NCI-H510A treated with DMSO at 0.1 percent for 48 hours (cell line): ENCODE measurements around the gene C9orf50.
"Not testable (repeated sequence)": the region's sequence is repeated elsewhere in the genome, so short reads cannot be mapped to it uniquely, and the experiment has no call there.

Source experiments
- DNase-seq: peaks from one replicate; lab custom pipeline; 2025; lab: John Stamatoyannopoulos, UW

C9orf50 gene

DNA sequence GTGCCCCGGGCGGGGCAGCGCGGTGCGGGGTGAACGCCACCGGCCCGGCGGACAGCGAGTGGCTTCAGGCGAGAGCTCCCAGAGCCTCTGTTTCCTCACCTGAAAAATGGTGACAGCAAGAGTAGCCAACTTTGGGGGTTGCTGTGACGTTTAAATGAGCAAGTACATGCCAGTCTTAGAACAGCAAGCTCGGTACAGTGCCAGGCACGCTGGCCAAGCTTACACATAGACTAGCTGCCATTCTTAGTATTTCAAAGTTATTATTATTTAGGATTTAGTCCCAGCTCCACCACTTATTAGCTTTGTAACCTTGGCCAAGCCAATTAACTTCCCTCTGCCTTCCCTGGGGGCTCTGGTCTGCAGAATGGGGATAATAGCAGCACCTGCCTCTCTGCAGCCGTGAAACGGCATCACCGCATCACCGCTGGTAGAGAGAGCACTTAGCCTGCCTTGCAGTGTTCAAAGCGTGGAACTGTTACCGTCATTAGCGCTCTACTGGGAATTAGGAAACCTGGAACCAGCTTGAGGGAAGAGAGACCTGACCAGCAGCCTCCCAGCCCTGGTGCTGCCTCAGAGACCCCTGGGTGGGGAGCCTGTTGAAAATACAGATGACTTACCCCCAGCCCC, at the start of gene C9orf50:
Gene C9orf50 (minus strand): TSS at position 433 of the 627 bp plus-strand sequence. CDS start 527 bp downstream, outside the sequence.
- DNase-seq, result no peak

DNA sequence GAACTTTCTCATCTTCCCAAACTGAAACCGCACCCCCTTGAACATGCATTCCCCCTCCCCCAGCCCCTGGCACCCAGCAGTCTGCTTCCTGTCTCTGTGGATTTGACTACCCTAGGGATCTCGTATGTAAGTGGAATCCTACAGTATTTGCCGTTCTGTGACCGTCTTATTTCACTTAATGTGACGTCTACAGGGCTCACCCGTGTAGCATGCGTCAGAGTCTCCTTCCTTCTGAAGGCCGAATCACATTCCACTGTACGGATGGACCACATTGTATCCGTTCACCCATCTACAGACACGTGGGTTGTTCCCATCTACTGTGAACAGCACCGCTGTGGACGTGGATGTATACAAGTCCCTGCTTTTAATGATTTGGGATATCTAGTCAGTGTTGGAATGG, 49.0 kb upstream of the C9orf50 start:
- no peak for DNase-seq

GRCh38 chr9:129669141-129669718, 48.3 kb upstream of the C9orf50 start:
- DNase-seq, result no peak

DNA sequence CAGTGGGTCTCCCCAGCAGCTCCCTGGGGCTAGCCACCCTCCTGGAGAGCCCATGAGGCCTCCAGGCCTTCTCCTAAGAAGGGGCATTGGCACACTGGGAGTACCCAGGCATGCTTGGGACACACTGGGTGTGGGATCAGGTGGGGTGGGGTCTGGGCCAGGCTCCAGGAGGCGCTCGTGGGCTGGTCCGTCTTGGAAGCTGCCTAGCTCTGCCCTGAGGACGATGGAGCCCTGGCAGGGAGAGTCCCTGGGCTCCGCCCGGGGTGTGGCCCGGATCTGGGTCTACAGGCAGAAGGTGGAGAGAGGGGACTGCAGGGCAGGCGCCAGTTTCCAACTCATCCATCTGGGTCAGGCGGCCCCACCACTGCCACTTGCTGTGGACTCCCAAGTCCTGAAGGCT, 46.9 kb upstream of the C9orf50 start:
- no peak for DNase-seq

DNA sequence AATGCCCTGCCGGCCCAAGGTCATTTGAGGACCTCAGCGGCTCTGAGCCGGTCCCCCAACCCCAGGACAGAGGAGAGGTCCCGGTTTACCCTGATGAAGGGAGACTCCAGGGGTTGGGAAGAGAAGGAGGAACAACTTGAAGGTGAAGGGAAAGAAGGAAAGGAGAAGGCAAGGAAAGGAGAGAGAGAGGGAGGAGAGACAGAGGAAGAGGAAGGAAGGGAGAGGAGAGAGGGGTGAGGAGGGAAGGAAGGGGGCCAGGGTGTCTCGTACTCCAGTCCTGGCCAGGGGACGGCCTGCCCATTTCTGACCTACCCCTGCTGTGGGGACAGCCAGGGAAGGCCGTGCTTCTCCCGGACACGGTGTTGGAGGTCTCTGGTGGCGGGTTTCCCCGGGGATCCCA, 46.5 kb upstream of the C9orf50 start:
- DNase-seq, result no peak

GRCh38 chr9:129666575-129666974, 45.7 kb upstream of the C9orf50 start:
- DNase-seq, result no peak

- no peak for DNase-seq
Measured at GRCh38 chr9:129665814-129666520, 45.1 kb upstream of the C9orf50 start.

GRCh38 chr9:129665389-129665775, 44.5 kb upstream of the C9orf50 start, which contains the start of gene PRRX2:
PRRX2 (plus strand) TSS chr9:129665647; CDS start chr9:129665868, 221 bp downstream.
- no peak for DNase-seq

DNA sequence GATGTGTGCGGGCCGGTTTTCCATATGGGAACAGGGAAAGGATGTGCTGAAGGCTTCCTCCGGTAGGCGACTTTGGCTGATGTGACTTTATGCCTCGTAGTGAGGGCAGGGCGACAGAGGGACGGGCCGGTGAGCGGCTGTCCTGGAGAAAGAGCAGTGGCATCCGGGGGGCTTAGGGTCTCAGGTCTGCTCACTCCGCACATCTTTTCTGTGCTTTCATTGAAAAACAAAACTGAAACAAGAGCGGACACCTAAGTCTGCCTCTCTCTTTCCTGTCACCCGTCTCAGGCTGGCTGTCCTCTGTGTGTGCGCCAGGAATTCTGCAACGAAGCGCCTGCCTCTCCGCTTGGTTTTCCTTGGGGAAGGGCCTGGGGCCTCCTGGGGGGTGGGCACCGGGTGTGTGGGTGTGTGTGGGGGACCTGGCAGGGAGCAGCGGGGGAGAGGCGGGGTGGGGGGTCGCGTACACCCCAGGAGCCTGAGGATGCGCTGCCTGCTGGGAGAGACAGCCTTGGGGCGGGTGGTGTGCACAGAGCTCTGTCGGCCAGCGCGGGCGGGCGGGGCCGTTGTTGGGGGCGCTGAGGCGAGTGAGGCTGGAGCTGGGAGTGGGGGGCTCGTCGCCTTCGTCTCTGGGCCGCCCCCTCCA, 44.0 kb upstream of the C9orf50 start:
- no peak for DNase-seq

DNA sequence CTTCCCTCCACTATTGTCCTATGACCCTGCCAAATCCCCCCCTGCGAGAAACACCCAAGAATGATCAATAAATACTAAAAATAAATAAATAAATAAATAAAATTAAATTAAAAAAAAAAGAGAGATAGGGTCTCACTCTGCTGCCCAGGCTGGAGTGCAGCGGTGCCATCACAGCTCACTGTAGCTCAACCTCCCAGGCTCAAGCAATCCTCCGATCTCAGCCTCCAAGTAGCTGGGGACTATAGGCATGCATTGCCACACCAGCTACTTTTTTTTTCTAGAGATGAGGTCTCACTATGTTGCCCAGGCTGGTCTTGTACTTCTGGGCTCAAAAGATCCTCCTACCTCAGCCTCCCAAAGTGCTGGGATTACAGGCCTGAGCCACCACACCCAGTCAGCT, 41.3 kb upstream of the C9orf50 start:
- DNase-seq, result not testable (repeated sequence)

GRCh38 chr9:129661029-129661428, 40.1 kb upstream of the C9orf50 start:
- DNase-seq, result no peak

GRCh38 chr9:129656795-129657390, 36.0 kb upstream of the C9orf50 start:
- no peak for DNase-seq

- DNase-seq, result no peak
Measured at GRCh38 chr9:129655696-129656095, 34.8 kb upstream of the C9orf50 start.

GRCh38 chr9:129655154-129655553, 34.3 kb upstream of the C9orf50 start:
- DNase-seq, result no peak

GRCh38 chr9:129654554-129655040, 33.7 kb upstream of the C9orf50 start:
- no peak for DNase-seq

- DNase-seq, result no peak
Measured at GRCh38 chr9:129653823-129654553, 33.1 kb upstream of the C9orf50 start.

- no peak for DNase-seq
Measured at GRCh38 chr9:129650680-129651235, 29.9 kb upstream of the C9orf50 start.

DNA sequence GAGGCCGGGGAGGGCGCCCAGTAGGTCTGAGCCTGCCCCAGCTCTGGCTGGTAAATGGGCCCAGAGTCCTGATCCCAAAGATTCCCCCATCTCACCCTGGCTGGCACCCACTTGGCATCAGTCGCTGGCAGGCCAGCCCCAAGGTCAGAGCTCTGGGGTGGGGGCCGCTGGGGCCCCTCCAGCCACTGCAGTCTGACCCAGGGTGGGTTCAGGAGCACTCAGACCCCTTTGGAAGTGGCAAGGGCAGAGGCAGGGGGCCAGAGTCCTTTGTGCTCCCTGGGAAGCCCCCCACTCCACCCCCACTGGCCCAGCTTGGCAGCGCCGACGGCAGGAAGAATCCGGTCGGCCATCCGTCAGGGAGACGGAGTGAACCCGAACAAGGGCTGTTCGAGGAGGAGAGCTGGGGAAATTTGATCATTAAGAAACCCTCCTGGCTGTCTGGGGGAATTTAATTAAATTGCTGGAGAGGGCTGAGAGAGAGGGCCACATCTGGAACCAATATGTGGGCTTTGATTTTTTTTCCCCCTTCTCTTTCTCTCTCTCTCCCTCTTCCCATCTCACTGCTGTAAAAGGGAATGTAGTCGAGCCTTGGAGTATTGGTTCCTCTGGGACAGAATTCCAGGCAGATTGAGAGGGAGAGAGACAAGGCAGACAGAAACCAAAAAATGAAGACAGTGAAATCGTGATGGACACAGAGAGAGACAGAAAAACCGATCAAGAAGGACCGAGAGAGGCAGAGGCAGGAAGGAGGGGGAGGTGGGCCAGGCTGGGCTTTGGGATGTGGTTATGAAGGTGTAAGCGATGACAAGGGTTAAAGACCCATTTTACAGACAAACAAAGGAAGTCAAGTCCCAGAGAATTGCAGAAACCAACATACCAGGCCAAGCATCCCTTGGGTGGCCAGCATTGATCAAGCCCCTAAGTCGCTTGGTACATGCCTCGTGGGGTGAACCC, 29.1 kb upstream of the C9orf50 start:
- no peak for DNase-seq

- no peak for DNase-seq
Measured at GRCh38 chr9:129648764-129649115, 27.8 kb upstream of the C9orf50 start.

GRCh38 chr9:129648092-129648763, 27.3 kb upstream of the C9orf50 start:
- DNase-seq, result no peak
